Peyer's patch (tissue), 4 donors: Measurements from ENCODE around the gene MAD2L1.

ENCODE experiments used
- POLR2A ChIP-seq, 2 donors: fragments of 450-650 bp; IDR thresholded peaks; one replicate each; pipeline ENCODE4 v1.5.1; 2017; ENCODE audit warnings: antibody characterized with exemption in 2 of 2, mild to moderate bottlenecking in 2 of 2, moderate library complexity in 2 of 2
- TF ChIP-seq, protein P1 (sequence below), 6 experiments: fragments of 450-650 bp in 4 of 6; fragments of 200-600 bp in 2 of 6; sonication (generic) in 1 of 6; IDR thresholded peaks; one replicate each; pipeline ENCODE4 v1.5.1; 2017 to 2019; ENCODE audit warnings: antibody characterized with exemption in 6 of 6, mild to moderate bottlenecking in 3 of 6, moderate library complexity in 1 of 6

DNA sequence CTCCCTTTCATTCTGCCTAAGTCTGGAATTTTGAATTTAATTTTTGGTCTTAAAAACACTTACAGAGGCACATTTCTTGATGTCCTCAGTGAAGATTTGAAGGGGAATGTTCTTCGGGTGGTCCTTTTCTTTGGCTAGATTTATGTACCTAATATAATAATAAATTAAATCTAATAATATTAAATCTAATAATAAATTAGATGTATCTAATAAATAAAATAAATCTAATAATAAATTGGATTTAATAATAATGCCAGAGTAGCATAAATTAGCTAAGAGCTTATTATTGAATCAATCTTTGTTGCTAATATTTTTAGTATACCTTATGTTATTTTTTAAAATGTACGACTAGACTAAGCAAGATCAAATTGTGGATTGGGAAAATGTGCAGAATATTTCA is 39.8 kb downstream of the MAD2L1 start:
- no peak for TF ChIP-seq POLR2A (IDR thresholded peaks at IDR 0.05)
- TF ChIP-seq, protein P1, sequence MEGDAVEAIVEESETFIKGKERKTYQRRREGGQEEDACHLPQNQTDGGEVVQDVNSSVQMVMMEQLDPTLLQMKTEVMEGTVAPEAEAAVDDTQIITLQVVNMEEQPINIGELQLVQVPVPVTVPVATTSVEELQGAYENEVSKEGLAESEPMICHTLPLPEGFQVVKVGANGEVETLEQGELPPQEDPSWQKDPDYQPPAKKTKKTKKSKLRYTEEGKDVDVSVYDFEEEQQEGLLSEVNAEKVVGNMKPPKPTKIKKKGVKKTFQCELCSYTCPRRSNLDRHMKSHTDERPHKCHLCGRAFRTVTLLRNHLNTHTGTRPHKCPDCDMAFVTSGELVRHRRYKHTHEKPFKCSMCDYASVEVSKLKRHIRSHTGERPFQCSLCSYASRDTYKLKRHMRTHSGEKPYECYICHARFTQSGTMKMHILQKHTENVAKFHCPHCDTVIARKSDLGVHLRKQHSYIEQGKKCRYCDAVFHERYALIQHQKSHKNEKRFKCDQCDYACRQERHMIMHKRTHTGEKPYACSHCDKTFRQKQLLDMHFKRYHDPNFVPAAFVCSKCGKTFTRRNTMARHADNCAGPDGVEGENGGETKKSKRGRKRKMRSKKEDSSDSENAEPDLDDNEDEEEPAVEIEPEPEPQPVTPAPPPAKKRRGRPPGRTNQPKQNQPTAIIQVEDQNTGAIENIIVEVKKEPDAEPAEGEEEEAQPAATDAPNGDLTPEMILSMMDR (IDR thresholded peaks at IDR 0.05) = no peak
